DMS79 treated with DMSO at 0.1 percent for 48 hours (cell line): ENCODE data around the gene PCP4L1.

ENCODE experiments used
- DNase-seq: peaks from one replicate; lab custom pipeline; 2025; lab: John Stamatoyannopoulos, UW

The PCP4L1 gene

DNA sequence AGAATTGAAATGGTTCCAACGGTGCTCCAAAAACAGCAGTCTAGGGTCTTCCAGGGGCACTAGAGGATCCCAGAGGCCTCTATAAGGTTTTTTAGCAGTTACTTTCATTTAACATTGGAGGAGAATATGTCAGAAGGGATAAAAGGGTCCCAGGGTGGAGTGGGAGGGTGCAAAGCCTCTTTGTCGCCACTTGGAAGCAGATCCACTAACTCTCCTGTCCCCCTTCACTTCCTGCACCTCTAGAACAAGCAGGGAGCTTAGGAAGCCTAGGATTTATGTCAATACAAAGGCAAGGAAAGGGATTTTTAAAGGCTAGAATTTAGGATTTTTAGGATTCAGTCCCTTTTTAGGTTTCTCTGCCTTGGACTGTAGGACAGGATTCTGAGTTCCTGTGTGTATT is 8.3 kb downstream of the PCP4L1 start:
- DNase-seq = no peak

DNA sequence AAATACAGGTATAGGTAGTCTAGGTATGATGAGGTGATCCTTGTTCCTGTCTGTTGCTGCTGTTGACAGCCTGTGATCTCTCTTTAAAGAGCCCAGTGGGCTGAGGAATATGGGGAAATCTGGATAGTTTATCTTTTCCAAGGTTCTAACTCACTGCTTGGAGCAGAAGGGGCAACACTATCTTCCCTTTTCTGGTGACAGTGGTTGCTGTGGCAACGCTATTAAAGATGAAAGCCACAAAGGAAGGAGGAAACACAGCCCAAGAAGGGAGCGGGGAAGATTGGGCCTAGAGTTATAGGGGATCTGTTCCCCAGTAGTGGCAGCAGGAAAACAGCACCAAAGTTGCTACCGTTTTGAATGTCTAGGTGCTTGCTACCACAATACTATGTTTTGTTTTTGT is 8.8 kb downstream of the PCP4L1 start:
- DNase-seq = no peak

DNA sequence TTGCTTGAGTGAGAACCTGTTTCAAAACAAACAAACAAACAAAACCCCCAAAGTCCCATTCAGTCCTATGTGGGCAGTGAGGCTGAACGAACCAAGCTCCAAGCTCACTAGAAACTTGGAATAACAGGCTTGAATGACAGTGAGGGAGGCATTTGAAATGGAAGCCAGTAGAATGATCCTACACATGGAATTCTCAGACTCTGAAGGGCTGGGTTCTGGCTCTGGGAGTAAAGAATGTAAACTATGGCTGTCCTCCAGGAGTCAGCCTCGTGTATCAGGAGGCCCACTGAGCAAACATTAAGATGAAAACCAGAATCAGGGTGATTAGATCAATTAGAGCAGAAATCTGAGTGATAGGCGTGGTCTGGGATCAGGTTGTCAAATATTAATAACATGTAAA is 14.9 kb downstream of the PCP4L1 start:
- DNase-seq = no peak

DNA sequence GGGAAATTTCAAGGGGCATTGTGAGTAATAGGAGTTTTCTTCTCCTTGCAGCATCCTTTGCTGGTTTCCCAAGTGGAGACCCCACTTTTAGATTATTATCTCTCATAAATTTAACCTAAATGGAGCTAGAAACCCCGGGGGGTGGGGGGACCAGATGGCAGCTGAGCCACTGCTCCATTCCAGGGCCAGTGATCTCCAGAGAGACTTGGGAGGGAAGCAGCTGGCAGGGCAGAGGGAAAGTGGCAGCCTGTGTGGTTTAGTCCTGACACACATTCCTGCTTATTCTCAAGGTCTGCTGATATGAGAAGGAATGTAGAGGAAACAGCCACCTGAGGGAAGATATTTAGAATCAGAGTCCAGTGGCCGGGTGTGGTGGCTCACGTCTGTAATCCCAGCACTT is 16.3 kb downstream of the PCP4L1 start:
- DNase-seq = no peak

DNA sequence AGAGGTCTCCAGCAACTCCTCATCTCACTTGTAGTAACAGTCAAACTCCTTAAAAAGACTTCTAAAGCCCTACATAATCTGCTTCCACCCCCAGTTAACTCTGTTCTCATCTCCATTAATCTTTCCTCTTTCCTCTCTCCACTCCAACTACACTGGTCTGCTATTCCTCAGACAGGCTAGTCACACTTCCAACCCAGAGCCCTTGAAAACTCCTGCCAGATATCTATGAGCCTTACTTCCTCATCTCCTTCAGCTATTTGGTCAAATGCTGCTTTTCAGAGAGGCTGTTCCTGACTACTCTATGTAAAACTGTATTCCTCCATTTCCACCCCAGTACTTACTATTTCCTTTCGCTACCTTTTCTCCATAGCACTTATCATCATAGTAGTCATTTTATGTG is 24.4 kb downstream of the PCP4L1 start:
- DNase-seq = no peak

DNA sequence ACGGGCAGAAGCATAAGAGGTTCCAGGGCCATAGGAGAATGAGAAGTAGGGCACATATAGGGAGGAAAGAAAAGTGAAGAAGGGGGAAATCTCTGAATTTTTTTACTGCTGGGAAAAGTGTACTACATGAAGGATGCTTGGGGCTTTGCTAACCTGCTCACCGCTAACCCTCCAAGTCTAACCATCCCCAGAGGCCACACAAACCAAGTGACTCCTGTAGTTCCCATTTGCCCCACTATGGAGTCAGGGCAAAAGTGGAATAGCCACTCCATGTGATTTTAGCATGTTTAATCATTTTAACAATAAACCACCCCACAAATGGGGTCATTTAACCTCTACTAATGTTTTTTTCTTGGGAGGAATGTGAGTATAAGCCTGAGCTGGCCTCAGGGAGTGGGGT is 26.6 kb downstream of the PCP4L1 start:
- DNase-seq = no peak

DNA sequence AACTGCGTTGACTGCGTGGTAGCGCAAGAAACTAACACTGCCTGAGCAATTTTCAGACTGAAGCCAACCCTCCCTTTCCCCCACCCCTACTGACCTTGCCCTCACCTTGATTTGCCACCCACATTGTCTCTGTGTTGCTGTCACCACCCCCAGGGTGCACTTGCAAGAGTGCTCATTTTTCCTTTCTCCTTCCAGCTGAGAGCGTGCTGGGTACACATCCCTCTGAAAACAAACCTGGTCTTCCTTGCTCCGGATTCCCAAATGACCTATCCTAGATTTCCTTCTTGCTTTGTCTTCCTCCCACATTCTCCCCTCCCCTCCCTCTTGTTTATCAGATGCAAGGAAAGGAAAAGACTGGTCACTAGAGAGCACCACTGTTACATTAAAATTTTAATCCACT is 27.0 kb downstream of the PCP4L1 start:
- no peak for DNase-seq

DNA sequence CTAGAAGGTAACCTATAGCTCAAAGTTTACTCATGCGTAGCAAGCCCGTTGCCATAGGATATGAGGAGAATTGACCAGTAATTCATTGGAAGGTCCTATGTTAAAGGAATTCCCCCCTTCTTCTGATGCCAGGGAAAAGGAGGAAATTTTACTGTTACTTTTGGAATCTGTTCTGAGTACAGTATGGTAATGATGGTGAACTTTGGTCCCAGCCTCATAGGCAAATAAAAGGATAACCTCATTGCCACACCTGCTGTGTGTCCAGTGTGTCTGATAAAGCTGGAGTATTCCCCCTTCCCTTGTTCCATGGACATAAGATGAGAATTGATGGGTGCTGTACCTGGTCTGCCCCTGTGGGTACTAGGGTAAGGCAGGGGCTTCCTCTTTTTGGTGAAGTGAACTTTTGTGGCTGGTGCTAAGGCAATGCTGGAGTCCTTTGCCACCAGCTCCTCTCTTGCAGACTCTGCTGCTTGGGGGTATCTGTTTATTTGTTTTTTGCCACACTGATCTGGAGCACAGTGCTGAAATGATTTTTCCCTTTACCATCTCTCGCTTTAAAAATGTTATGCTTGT is 29.0 kb downstream of the PCP4L1 start:
- no peak for DNase-seq

DNA sequence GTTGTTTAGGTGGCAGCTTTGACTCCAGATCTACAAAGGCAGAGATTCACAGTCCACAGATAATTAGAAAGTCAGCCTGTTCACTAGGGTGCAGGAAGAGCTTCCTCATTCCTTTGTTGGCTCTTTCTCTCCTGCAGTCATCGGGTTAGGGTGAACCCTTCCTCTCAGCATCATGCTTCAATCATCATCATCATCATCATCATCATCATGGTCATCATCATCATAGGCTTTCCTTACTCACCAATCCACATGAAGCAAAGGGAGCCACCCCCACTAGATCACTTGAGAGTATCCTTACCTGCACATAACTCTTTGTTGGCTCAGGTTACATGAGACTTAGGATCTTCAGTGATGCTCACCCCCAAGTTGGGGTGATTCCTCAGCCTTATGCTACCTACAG is 32.2 kb downstream of the PCP4L1 start:
- DNase-seq = no peak

DNA sequence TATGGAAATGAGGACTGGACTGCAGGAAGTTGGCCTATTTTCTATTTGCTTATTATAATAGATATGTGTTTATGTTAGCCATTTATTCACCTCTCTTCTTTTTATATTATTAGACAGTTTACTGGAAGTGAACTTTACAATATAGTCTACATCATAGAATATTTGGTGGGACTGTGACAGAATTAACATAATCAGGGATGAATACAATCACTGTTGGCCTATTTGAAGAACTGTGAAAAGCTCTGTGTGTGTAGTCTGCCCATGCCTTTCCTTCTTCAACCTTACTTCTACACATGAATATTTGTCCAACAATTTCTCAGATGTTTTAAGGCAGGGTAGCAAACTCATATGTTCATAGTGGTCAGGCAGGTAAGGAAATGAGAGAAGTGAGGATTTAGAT is 38.9 kb downstream of the PCP4L1 start:
- DNase-seq = no peak

DNA sequence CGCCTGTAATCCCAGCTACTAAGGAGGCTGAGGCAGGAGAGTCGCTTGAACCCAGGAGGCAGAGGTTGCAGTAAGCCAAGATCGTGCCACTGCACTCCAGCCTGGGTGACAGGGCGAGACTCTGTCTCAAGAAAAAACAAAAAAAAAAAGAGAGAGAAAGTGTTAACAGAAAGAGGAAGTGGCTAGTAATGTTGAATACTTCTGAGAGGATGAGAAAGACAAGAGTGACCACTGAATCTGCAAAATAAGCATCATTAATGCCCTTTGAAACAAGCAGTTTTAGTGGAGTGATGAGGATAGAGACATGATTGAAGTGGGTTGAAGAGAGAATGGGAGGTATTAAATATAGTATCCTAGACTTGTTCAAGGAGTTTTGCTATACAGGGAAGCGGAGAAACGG is 39.6 kb downstream of the PCP4L1 start:
- DNase-seq = no peak

DNA sequence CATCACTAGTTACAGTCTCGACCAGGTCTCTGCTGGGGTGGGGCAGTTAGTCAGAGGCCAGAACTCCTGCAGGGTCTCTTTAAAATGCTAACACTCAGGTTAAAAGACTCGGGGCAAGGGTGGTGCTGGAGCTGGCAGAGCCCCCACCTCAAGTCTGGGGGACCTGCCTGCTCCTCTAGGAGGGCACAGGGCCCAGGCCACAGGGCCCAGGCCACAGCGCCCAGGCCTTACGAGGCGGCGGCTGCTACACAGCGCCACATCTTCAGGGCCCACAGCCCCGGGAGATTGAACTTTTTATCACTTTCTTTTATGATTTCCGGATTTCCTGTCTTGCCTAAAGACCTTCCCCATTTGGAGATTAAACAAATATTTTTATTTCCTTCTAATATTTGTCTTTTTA is 40.8 kb downstream of the PCP4L1 start:
- no peak for DNase-seq

DNA sequence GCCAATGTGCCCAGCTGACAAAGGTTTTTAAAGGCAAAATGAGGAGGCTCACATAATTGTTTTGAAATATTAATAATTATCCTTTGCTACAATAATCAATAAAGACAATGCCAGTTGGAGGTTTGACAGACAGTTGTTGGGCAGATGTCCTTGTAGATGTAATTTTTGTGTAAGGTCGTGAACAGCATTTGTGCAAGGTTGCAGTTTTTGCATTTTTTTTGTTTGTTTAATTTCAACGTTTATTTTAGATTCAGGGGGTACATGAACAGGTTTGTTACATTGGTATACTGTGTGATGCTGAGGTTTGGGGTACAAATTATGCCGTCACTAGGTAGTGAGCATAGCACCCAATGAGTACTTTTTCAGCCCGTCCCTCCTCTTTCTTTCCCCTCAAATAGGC is 41.9 kb downstream of the PCP4L1 start:
- DNase-seq = no peak

DNA sequence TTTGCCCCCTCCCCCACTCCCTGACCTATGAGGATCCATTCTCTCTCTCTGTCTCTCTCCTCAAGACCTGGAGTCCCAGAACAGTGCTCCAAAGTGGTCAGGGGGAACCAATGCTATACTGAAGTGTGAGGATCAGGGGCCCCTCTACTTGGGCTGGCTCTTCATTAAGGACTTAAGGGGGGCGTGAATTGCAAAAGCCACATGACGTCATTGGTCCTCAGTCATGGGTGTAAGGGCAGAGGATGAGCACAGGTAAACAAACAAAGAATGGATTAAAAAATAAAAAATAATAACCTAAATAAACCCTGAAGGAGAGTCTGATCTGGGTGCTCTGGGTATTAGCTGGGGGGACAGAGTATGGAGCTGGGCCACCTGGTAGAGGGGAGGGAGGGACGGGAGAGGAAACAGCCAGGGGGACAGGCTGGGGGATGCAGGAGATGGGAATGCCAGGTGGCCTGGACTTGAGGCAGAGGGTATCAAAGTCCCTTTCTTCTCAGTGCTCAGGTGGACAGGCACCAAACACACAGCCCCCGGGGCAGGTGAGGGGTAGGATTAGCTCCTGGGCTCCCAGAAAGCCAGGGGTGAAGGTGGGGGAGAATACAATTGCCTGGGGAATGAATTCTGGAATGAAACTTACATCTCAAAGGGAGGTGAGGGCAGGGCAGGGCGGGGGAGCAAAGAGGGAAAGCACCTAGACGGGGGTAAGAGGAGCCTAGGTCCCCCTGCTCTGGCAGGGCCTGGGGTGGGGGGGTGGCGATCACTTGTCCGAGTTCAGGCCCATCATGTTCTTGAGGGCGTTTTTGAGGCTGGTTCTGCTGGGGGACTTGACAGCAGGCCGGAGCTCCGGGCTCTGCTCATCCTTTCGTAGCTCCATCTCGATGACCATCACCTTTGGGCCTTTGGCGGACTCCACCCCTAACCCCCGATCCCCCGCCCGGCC is 46.7 kb downstream of the PCP4L1 start:
- DNase-seq = no peak

DNA sequence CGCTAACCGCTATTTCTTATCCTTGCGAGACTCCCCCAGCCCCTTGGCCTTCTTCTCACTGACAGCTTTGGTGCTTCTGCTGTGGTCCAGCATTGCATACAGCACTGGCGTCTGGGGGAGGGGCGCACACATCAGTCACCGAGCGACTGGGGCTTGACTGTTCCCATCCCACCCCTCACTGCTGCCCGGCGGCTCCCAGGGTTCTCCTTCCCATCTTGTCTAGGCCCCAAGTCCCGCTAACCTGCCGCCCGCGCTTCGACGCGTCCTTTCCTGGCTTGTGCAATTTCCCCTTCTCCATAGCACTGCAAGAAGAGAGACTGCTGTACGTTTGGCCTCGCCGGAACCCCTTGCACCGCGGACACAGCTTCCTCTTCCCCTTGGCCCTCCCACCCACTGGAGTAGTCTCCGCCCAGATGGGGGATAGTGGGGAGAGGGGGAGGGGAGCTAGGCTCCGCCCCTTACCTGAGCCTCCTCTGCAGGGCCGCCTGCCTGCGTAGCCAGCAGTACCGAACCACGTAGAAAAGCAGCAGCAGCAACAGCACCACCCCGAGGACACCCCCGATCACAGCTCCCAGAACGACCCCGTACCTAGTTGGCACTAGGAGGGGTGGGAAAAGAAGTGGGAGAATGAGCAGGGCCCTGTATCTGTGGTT is 47.4 kb downstream of the PCP4L1 start:
- DNase-seq = peak; percentile 34

DNA sequence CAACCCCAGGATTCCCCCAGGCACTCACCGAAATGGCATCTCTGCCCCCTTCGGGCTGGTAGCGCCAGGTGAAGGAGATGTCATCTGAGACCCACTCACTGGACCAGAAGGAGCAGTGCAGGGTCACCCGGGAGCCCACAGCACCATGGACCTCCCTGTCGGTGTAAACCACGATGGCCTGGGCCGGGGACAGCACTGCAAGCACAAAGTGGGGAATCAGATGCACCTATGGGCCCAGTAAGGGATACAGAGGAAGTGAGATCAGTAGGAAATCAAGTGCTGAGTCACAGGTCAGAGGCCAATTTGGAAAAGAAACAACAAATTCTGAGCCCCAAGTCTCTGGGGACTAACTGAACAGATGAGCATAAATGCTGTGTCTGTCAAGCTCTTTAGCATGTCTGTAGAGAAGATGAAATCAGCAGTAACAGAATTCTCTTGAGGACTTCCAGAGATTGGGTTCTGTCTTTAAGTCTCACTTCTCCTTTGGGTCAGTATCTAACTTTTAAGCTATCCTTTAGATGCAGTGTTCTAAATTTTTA is 48.8 kb downstream of the PCP4L1 start:
- DNase-seq = no peak

DNA sequence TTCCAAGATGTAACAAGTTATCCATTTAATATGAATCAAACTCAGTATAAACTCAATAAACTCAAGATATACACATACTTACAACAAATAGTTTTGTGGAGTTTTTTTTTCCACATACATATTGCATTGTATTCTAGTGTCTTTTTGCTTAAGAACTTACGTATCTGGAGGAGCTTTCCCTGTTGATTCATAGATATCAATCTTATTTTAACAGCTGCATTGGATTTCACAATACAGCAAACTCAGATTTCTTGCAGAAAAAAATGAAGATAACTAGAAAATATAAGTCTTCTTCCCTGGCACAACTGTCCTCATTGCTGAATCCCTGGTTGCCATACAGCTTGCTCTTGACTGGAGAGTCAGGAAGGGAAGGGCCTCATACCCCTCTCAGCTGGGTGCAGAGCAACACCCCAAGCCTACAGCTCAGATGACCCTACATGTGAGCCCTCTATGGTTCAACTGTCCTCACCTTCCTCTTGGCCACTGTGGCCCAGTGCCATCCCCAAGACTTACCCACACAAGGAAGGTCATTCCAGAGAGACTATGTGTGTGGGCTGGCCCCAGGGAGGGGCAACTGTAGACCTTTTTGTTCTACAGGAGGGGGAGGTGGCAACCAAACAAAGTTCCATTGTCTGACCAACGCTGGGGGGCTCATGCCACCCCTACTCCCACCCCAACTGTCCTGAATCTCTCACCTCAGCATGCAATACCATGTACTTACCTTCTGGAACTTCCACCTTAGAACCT is 49.5 kb downstream of the PCP4L1 start:
- no peak for DNase-seq

DNA sequence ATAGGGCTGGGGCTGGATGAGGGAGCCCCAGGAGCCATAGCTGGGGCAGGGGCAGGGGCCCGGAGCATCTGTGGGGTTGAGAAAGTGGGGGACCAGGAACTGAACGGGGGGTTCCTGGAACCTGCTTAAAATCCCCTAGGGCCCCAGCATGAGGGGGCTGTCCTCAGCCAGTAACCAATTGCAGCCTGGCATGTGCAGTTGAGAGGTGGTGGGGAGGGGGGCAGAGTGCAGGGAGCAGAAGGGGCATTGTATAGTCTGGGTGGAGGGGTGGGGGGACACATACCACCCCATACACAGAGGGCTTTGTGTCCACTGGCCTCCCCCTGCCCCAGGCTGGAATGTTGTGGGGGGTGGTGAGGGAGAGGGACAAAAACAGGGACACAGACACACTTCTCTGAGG is 51.3 kb downstream of the PCP4L1 start, which contains the start of gene MPZ:
MPZ (minus strand) TSS at position 101 of the 400 bp plus-strand sequence; CDS start at position 38, 63 bp downstream.
- DNase-seq = no peak

DNA sequence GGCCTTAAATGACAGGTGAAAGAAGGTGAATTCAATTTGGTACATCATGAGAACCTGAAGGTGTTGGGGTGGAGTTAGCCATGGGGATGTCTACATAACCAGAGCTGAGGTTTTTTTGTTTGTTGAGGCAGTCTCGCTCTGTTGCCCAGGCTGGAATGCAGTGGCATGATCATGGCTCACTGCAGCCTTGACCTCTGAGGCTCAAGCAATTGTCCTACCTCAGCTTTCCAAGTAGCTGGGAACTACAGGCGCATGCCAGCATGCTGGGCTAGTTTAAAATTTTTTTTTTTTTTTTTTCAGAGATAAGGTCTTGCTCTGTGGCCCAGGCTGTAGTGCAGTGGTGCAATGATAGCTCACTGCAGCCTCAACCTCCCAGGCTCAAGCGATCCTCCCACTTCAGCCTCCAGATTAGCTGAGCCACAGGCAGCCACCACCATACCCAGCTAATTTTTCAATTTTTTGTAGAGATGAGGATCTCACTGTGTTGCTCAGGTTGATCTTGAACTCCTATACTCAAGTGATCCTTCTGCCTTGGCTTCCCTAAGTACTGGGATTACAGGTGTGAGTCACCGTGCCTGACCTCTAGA is 53.1 kb downstream of the PCP4L1 start:
- no peak for DNase-seq

DNA sequence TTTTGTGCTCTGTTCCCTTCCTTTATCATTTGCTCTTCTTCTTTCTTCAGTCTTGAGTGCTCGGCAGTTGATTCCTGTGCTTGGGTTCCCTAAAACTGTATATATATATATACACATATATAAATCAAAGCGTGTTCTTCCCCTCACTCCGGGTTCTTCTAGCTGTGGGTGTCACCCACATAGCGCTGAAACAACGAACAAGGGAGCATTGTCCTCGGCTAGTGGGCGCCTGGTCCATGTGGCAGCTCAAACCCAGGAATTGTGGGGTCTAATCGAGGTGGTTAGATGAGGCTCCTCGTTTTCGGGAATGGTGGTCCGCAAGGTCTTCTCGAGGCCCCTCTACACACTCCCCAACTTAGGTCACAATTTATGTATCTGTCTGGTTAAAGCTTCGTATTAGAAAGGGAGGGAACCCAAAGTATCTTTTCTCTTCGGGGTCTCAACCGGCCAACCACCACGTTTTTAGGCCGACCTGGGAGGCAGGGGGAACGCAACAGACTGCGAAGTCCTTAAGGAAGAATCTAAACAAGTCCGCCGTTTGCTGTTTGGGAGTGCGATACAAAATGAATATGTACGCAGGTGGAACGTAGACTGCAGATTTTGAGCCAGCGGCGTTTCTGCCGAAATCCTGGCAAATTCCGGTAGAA is 55.1 kb downstream of the PCP4L1 start:
- DNase-seq = no peak
